ENCODE measurements around the gene GRHL3. TPM values are rescaled to one million over a fixed set of nuclear protein-coding genes. Genes with fewer than 3 reads are reported as not detected.

Gene GRHL3
- polyA plus RNA-seq, 3 donors, result 0.03 TPM; not detected in 2

DNA sequence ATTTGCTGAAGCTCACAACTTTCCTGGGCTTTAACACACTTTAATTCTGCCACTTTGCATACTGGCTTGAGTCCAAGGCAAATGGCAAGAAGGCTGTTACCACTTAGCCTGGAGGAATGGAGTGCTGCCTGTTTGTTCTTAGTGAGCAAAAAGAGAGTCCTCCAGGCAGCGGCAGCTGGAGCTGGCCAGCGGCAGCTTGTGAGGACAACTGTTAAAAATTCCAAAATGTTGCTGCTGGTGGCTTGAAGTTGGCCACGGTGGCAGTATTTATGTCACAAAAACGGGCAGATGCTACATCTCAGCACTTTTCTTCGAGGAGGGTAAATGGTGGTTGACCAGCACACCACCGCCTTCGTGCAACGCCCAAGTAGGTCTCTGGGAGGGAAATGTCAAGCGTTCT, 67.1 kb downstream of the GRHL3 start:
- Mint-ChIP-seq H3K4me1 (peaks cover 28% of the 10 kb centered on the region), H3K27ac (peak overlapping the region in 2 of 7 donors; percentile 14 to 54), H3K4me3 (no peak overlapping the region), H3K36me3 (peaks cover 3 to 9% of the 10 kb centered on the region in 2 donors), H3K27me3 (ENCODE audit: low read depth in 3 of 3) (no peaks in the 10 kb centered on the region), H3K9me3 (no peaks in the 10 kb centered on the region)
- H3K36me3 ChIP-seq (replicated peaks in 1 of 2; ENCODE audit: control insufficient read depth in 1 of 2, insufficient read depth in 2 of 2, low read length in 2 of 2), result no peaks in the 10 kb centered on the region
- no peak overlapping the region for H3K4me2 ChIP-seq (replicated peaks; ENCODE audit: extremely low read depth, low read length, poor library complexity, severe bottlenecking)
- H3K27me3 ChIP-seq (ENCODE audit: control insufficient read depth in 2 of 2, insufficient read depth in 2 of 2, low read length in 2 of 2), result no peaks in the 10 kb centered on the region
- no peak for DNase-seq
- H3K4me1 ChIP-seq (ENCODE audit: control insufficient read depth in 1 of 2, insufficient read depth in 2 of 2, low read length in 2 of 2), result peaks cover 17 to 23% of the 10 kb centered on the region in 2 donors
- H4K20me1 ChIP-seq (ENCODE audit: insufficient read depth, low read length), result no peaks in the 10 kb centered on the region
- no peak overlapping the region for H3K9ac ChIP-seq (ENCODE audit: insufficient read depth, low read length, poor library complexity, severe bottlenecking)
- no peak for TF ChIP-seq CTCF (IDR thresholded peaks at IDR 0.05)
- WGBS (ENCODE audit: insufficient coverage), result 97% methylated on average over 9 of the region's 9 CpGs
- H3K27ac ChIP-seq (ENCODE audit: low read depth in 1 of 2, low read length in 2 of 2), result no peak overlapping the region
- no peak overlapping the region for H2AFZ ChIP-seq (ENCODE audit: insufficient read depth, low read depth, low read length, poor library complexity, severe bottlenecking)
- no peaks in the 10 kb centered on the region for H3K9me3 ChIP-seq (replicated peaks in 1 of 2; ENCODE audit: control insufficient read depth in 1 of 2, insufficient read depth in 1 of 2, low read length in 2 of 2)
- intact Hi-C loops (cut with micrococcal nuclease), result no loop called here
- H3K79me2 ChIP-seq (ENCODE audit: insufficient read depth, low read length), result no peaks in the 10 kb centered on the region
- H3K4me3 ChIP-seq (replicated peaks in 1 of 3; ENCODE audit: low read depth in 2 of 3, low read length in 3 of 3), result no peak overlapping the region

DNA sequence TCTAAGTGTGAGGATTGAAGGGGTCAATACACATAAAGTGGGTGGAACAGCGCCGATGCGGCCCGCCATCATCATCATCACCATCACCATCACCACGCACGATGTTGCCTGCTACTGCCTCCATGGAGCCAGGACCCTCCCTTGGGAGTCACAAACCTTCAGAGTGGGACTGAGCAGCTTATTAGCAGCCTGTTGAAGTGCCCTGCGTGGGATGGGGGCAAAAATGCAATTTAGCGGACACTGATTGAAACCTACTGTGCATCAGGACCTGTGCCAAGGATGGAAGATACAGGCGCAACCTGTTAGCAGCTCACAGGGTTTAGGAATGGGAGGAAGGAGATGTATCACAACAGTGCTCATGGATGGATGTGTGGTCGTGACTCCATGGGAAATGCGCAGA, 67.8 kb downstream of the GRHL3 start:
- H3K4me1 ChIP-seq (ENCODE audit: control insufficient read depth in 1 of 2, insufficient read depth in 2 of 2, low read length in 2 of 2), result peaks cover 17 to 23% of the 10 kb centered on the region in 2 donors
- H3K4me3 ChIP-seq (replicated peaks in 1 of 3; ENCODE audit: low read depth in 2 of 3, low read length in 3 of 3), result no peak overlapping the region
- no peak overlapping the region for H3K9ac ChIP-seq (ENCODE audit: insufficient read depth, low read length, poor library complexity, severe bottlenecking)
- Mint-ChIP-seq H3K4me3 (no peak overlapping the region), H3K27ac (peak overlapping the region in 1 of 7 donors; percentile 69), H3K4me1 (peaks cover 33% of the 10 kb centered on the region), H3K36me3 (peaks cover 3 to 8% of the 10 kb centered on the region in 2 donors), H3K9me3 (no peaks in the 10 kb centered on the region), H3K27me3 (ENCODE audit: low read depth in 3 of 3) (peaks cover 0 to 2% (median 0%) of the 10 kb centered on the region in 3 donors)
- intact Hi-C loops (cut with micrococcal nuclease), result no loop called here
- H3K79me2 ChIP-seq (ENCODE audit: insufficient read depth, low read length), result no peaks in the 10 kb centered on the region
- H4K20me1 ChIP-seq (ENCODE audit: insufficient read depth, low read length), result no peaks in the 10 kb centered on the region
- no peak overlapping the region for H3K27ac ChIP-seq (ENCODE audit: low read depth in 1 of 2, low read length in 2 of 2)
- no peaks in the 10 kb centered on the region for H3K9me3 ChIP-seq (replicated peaks in 1 of 2; ENCODE audit: control insufficient read depth in 1 of 2, insufficient read depth in 1 of 2, low read length in 2 of 2)
- H3K4me2 ChIP-seq (replicated peaks; ENCODE audit: extremely low read depth, low read length, poor library complexity, severe bottlenecking), result no peak overlapping the region
- no peaks in the 10 kb centered on the region for H3K27me3 ChIP-seq (ENCODE audit: control insufficient read depth in 2 of 2, insufficient read depth in 2 of 2, low read length in 2 of 2)
- TF ChIP-seq CTCF (IDR thresholded peaks at IDR 0.05), result no peak
- H2AFZ ChIP-seq (ENCODE audit: insufficient read depth, low read depth, low read length, poor library complexity, severe bottlenecking), result no peak overlapping the region
- WGBS (ENCODE audit: insufficient coverage), result 97% methylated on average over 3 of the region's 11 CpGs
- no peaks in the 10 kb centered on the region for H3K36me3 ChIP-seq (replicated peaks in 1 of 2; ENCODE audit: control insufficient read depth in 1 of 2, insufficient read depth in 2 of 2, low read length in 2 of 2)
- no peak for DNase-seq
